Ovary (tissue), 9 donors: Measurements from ENCODE around the gene IDUA. TPM values are rescaled to one million over a fixed set of nuclear protein-coding genes. Genes with fewer than 3 reads are reported as not detected.
"Not testable (repeated sequence)": the region's sequence is repeated elsewhere in the genome, so short reads cannot be mapped to it uniquely, and the experiment has no call there.

Experiments used
- DNase-seq, 5 donors: peaks; one replicate each; pipeline ENCODE4 v3.0.0-alpha.2; 2019 to 2020
- H3K27ac ChIP-seq, 2 donors: fragments of 200-600 bp; one replicate each; pipeline versions ENCODE4 v1.5.1 to v1.8.0; 2019 to 2022
- H3K27me3 ChIP-seq: fragments of 200-600 bp; one replicate; pipeline ENCODE4 v1.8.0; 2022
- H3K36me3 ChIP-seq: fragments of 200-600 bp; sonication (generic); one replicate; pipeline ENCODE4 v1.5.1; 2019
- H3K4me1 ChIP-seq: one replicate; pipeline ENCODE4 v1.8.1; 2013; ENCODE audit warnings: mild to moderate bottlenecking, moderate library complexity; ENCODE audit not compliant: insufficient read depth
- H3K4me3 ChIP-seq: fragments of 200-600 bp; sonication (generic); one replicate; pipeline ENCODE4 v1.5.1; 2017
- H3K9me3 ChIP-seq, 2 donors: fragments of 200-600 bp in 1 of 2; sonication (generic) in 1 of 2; one replicate each; pipeline versions ENCODE4 v1.5.1 to v1.8.1; 2013 to 2019; ENCODE audit warnings: mild to moderate bottlenecking in 1 of 2, moderate library complexity in 1 of 2
- EP300 ChIP-seq: sonication (generic); formaldehyde crosslinking; IDR thresholded peaks from one replicate; pipeline ENCODE4 v1.6.1; 2017; ENCODE audit warnings: antibody characterized with exemption
- POLR2A ChIP-seq: fragments of 450-650 bp; IDR thresholded peaks from one replicate; pipeline ENCODE4 v1.6.1; 2017; ENCODE audit warnings: antibody characterized with exemption, mild to moderate bottlenecking, moderate library complexity
- WGBS, 3 donors: extraction: QIAGEN DNeasy Blood & Tissue Kit in 1 of 3; methylation state at CpG; one replicate each; pipeline versions ENCODE4 v1.1.5 to v1.1.7; 2013 to 2017; 5-methylcytosine and 5-hydroxymethylcytosine counted together
- intact Hi-C, 4 donors: fragments of 100-400 bp; cut with DNase I; formaldehyde crosslinking; loops; one replicate each; pipeline versions ENCODE4 v1.11.0 to v1.15.1; 2022 to 2023
- polyA plus RNA-seq, 2 donors: library from polyadenylated mRNA; stranded (reverse); fragments of 200-250 nt in 1 of 2; fragments of 350-450 nt in 1 of 2; fragmentation: Illumina TruSeq in 1 of 2; extraction: RNeasy Lipid Tissue Mini Kit (QIAGEN cat#74804) in 1 of 2; gene quantifications; one replicate each; pipeline ENCODE4 v1.2.3, GENCODE V29; 2013 to 2014
- total RNA-seq, 7 donors: library from RNA; depleted of rRNA in 2 of 7; stranded (reverse); fragments of >200 nt in 2 of 7; fragmentation: NEBNext Ultra II Directional in 3 of 7; extraction: Animal tissue kit (Norgen Biotek cat#: 25700) in 3 of 7; gene quantifications; one replicate each; pipeline versions ENCODE4 v1.1.0 to v1.2.4, GENCODE V29; 2016 to 2023
- TF ChIP-seq, protein P1 (sequence below), 3 donors: fragments of 450-650 bp in 2 of 3; fragments of 200-600 bp in 1 of 3; IDR thresholded peaks; one replicate each; pipeline versions ENCODE4 v1.5.1 to v1.8.0; 2016 to 2022; ENCODE audit warnings: antibody characterized with exemption in 3 of 3, mild to moderate bottlenecking in 1 of 3
- donor health status: DM: no; HTN: no; CAD: no; lungs with moderate emphysema.
- donor health status: DM: no; HTN: no; CAD: no.
- donor health status: Bipolar disorder and iron deficiency.
- donor health status: DM: yes; HTN: yes; CAD: no.
- donor health status: DM: no; HTN: no; CAD: no.
- donor health status: DM: yes; HTN: yes; CAD: no.

Gene IDUA
- total and polyA plus RNA-seq, 9 donors, result 3.1 to 49.1 (median 31.8) TPM

DNA sequence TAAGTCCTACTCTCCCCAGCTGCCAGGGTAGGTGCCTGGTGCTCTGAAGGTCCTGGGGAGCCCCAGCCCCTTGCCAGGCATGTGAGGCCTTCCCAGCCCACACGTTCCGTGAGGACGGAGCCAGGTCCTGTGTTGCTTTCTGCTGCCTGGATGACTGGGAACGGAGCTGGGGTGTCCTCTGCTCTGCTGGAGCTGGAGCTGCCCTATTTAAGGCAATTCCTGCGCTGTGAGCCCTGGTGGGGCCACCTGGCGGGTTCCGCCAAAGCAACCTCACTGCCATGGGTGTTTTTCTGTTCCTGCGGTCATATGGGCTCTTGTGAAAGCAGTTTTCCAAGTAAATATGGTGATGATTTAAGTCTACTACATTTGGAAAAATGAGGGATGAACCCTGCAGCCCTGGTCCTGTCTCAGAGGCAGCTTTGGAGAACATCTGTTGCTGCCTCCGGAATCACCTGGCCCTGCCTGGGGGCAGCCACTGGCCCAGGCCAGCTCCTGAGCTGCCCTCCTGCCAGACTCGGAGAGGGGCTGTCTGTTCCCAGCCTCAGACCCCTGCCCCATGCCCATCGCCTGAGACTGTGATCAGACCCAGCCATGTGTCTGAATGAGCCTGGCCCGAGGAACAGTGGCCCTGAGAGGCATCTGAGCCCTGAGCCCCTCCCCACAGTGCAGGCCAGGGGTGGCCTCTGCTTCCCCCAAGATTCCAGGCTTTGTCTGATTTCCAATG, 57.8 kb downstream of the IDUA start:
- Histone ChIP-seq H3K27ac (peak overlapping the region; percentile 9 to 38), H3K27me3 (no peaks in the 10 kb centered on the region), H3K4me1 (peaks cover 29% of the 10 kb centered on the region), H3K9me3 (no peaks in the 10 kb centered on the region), H3K36me3 (no peaks in the 10 kb centered on the region), H3K4me3 (no peak overlapping the region)
- DNase-seq, result peak; percentile 25 to 46 (median 33)
- 82 to 89% (median 83%) methylated on average over 12 of the region's 12 CpGs for WGBS, 3 donors
- TF ChIP-seq, protein P1, sequence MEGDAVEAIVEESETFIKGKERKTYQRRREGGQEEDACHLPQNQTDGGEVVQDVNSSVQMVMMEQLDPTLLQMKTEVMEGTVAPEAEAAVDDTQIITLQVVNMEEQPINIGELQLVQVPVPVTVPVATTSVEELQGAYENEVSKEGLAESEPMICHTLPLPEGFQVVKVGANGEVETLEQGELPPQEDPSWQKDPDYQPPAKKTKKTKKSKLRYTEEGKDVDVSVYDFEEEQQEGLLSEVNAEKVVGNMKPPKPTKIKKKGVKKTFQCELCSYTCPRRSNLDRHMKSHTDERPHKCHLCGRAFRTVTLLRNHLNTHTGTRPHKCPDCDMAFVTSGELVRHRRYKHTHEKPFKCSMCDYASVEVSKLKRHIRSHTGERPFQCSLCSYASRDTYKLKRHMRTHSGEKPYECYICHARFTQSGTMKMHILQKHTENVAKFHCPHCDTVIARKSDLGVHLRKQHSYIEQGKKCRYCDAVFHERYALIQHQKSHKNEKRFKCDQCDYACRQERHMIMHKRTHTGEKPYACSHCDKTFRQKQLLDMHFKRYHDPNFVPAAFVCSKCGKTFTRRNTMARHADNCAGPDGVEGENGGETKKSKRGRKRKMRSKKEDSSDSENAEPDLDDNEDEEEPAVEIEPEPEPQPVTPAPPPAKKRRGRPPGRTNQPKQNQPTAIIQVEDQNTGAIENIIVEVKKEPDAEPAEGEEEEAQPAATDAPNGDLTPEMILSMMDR (IDR thresholded peaks at IDR 0.05), result no peak
- no peak for TF ChIP-seq POLR2A
- no peak for TF ChIP-seq EP300
- intact Hi-C loops, result no loop called here

DNA sequence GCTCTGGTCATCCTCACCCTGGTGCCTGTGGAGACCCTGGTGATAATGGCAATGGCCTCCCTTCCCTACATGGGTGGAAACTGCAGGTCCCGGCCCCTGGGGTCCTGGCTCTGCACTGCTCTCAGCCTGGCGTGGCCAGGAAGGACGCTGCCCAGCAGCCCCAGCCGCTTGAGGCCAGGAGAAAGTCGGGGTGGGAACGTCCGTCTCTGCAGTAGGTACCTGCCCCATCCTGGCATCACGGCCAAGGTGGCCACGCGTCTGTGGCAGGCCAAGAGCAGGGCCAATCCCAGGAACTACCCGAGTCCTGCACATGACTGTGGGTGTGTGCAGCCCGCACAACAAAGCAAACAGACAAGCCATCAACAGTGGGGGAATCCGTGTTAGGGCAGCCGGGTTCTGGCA, 58.4 kb downstream of the IDUA start:
- Histone ChIP-seq H3K36me3 (no peaks in the 10 kb centered on the region), H3K4me3 (no peak overlapping the region), H3K27me3 (no peaks in the 10 kb centered on the region), H3K9me3 (no peaks in the 10 kb centered on the region), H3K27ac (peak overlapping the region in 1 of 2 donors; percentile 9), H3K4me1 (peaks cover 26% of the 10 kb centered on the region)
- intact Hi-C loops, result no loop called here
- TF ChIP-seq, protein P1 (IDR thresholded peaks at IDR 0.05), result no peak
- TF ChIP-seq EP300, result no peak
- no peak for TF ChIP-seq POLR2A
- peak in 4 of 5 donors; percentile 19 to 49 (median 41) for DNase-seq
- WGBS, 3 donors, result 89 to 92% (median 89%) methylated on average over 14 of the region's 14 CpGs

DNA sequence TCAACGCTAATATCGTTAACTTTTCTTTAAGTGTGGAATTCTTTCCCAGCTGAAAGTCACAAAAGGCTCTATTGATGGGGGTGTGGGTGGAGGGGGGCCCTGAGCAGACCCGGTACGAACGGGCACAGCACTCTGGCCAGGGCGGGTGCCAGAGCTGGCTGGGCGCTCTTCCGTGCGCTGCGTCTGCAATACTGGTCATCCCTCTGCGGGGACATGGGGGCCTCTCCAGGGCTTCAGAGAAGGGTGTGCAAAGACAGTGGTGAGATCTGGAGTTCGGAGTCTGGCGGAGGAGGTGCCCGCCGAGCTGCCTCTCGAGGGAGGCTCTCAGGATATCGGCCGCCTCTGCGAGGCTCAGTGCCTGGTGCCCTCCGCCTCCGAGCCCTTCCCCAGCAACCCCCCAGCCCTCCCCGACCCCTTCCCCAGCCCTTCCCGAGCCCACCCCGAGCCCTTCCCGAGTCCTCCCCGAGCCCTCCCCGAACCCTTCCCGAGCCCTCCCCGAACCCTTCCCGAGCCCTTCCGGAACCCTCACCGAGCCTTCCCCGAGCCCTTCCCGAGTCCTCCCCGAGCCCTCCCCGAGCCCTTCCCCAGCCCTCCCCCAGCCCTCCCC, 58.9 kb downstream of the IDUA start:
- TF ChIP-seq, protein P1 (IDR thresholded peaks at IDR 0.05), result no peak
- TF ChIP-seq EP300 (no peak), POLR2A (no peak)
- no peaks in the 10 kb centered on the region for H3K27me3 ChIP-seq
- no peak overlapping the region for H3K4me3 ChIP-seq
- intact Hi-C loops, result no loop called here
- H3K4me1 ChIP-seq, result peaks cover 26% of the 10 kb centered on the region
- 58 to 83% (median 80%) methylated on average over 32 to 36 of the region's 36 CpGs for WGBS, 3 donors
- H3K27ac ChIP-seq, result no peak overlapping the region
- no peaks in the 10 kb centered on the region for H3K36me3 ChIP-seq
- peak in 4 of 5 donors; percentile 25 to 41 (median 36) for DNase-seq
- no peaks in the 10 kb centered on the region for H3K9me3 ChIP-seq

DNA sequence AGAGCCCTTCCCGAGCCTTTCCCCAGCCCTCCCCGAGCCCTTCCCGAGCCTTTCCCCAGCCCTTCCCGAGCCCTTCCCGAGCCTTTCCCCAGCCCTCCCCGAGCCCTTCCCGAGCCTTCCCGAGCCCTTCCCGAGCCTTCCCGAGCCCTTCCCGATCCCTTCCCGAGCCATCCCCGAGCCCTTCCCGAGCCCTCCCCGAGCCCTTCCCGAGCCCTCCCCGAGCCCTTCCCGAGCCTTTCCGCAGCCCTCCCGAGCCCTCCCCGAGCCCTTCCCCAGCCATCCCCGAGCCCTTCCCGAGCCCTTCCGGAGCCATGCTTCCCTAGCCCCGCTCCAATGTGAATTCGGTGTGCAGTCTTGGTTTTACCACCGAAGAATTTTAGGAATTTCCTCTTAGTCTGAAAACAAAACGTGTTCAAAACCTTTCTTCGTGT, 59.8 kb downstream of the IDUA start:
- Histone ChIP-seq H3K4me3 (peak overlapping the region; percentile 18), H3K4me1 (peaks cover 19% of the 10 kb centered on the region)
- H3K9me3 ChIP-seq, H3K36me3 ChIP-seq, H3K27ac ChIP-seq, intact Hi-C loops, H3K27me3 ChIP-seq: not testable (repeated sequence)
- DNase-seq, result peak; percentile 64 to 88 (median 83)
- 9 to 22% (median 18%) methylated on average over 29 of the region's 29 CpGs for WGBS, 3 donors
